ENCODE measurements around the gene CNIH2. TPM values are rescaled to one million over a fixed set of nuclear protein-coding genes. Genes with fewer than 3 reads are reported as not detected.
"Not testable (repeated sequence)": the region's sequence is repeated elsewhere in the genome, so short reads cannot be mapped to it uniquely, and the experiment has no call there.

Gene CNIH2
- total and polyA plus RNA-seq, 2 experiments from 2014 or later, result 4.3 to 9.2 TPM

GRCh38 chr11:66318600-66318970, 40.6 kb downstream of the CNIH2 start (continued):
- no peak for TF ChIP-seq REST (IDR thresholded peaks at IDR 0.05; ENCODE audit: unreplicated experiment)
- no peak for TF ChIP-seq NANOG (IDR thresholded peaks at IDR 0.05; ENCODE audit: borderline replicate concordance)
- TF ChIP-seq EZH2phosphoT487 (IDR thresholded peaks at IDR 0.05; ENCODE audit: unreplicated experiment), result no peak
- no peak for TF ChIP-seq ETS1 (IDR thresholded peaks at IDR 0.05)
- TF ChIP-seq ZNF114 (CRISPR knock-in tag; IDR thresholded peaks at IDR 0.05), result no peak
- TF ChIP-seq CREB1 (CRISPR knock-in tag; IDR thresholded peaks at IDR 0.05; ENCODE audit: low read depth), result no peak

- H3K9me2 ChIP-seq (ENCODE audit: insufficient read depth); ATAC-seq; H3K4me3 ChIP-seq; H3K27ac ChIP-seq (ENCODE audit: low read depth); H3K4me2 ChIP-seq; H3K27me3 ChIP-seq (ENCODE audit: insufficient read depth); H3K4me3 Mint-ChIP-seq; H4K20me1 ChIP-seq (replicated peaks; ENCODE audit: insufficient read depth); H3K27ac Mint-ChIP-seq; H3K36me3 ChIP-seq (ENCODE audit: insufficient read depth); H3F3A ChIP-seq (replicated peaks; ENCODE audit: low read depth); H3K79me2 ChIP-seq (replicated peaks; ENCODE audit: insufficient read depth); DNase-seq (ENCODE audit: low spot score); H2AFZ ChIP-seq: not testable (repeated sequence)
- peaks cover 26% of the 10 kb centered on the region for H3K4me1 Mint-ChIP-seq
- H3K36me3 Mint-ChIP-seq (ENCODE audit: low read depth), result peaks cover 22% of the 10 kb centered on the region
- H3K4me1 ChIP-seq (ENCODE audit: insufficient read depth), result peaks cover 20% of the 10 kb centered on the region
- peaks cover 26% of the 10 kb centered on the region for H3K27me3 Mint-ChIP-seq (ENCODE audit: insufficient read depth, low read depth, poor library complexity)
- H3K9me3 Mint-ChIP-seq, result peaks cover 21% of the 10 kb centered on the region
Measured at GRCh38 chr11:66320289-66320688, 42.3 kb downstream of the CNIH2 start.

GRCh38 chr11:66320748-66321147, 42.8 kb downstream of the CNIH2 start:
- not testable (repeated sequence) for H4K20me1 ChIP-seq (replicated peaks; ENCODE audit: insufficient read depth); H3F3A ChIP-seq (replicated peaks; ENCODE audit: low read depth); H3K27me3 ChIP-seq (ENCODE audit: insufficient read depth); H3K4me2 ChIP-seq; H3K27ac Mint-ChIP-seq; H3K4me3 ChIP-seq; H3K36me3 ChIP-seq (ENCODE audit: insufficient read depth); H3K9me2 ChIP-seq (ENCODE audit: insufficient read depth); DNase-seq (ENCODE audit: low spot score); H2AFZ ChIP-seq; H3K79me2 ChIP-seq (replicated peaks; ENCODE audit: insufficient read depth); ATAC-seq; H3K27ac ChIP-seq (ENCODE audit: low read depth); H3K4me3 Mint-ChIP-seq
- H3K36me3 Mint-ChIP-seq (ENCODE audit: low read depth), result peaks cover 20% of the 10 kb centered on the region
- peaks cover 24% of the 10 kb centered on the region for H3K4me1 Mint-ChIP-seq
- H3K9me3 Mint-ChIP-seq, result peaks cover 21% of the 10 kb centered on the region
- H3K4me1 ChIP-seq (ENCODE audit: insufficient read depth), result peaks cover 20% of the 10 kb centered on the region
- peaks cover 25% of the 10 kb centered on the region for H3K27me3 Mint-ChIP-seq (ENCODE audit: insufficient read depth, low read depth, poor library complexity)

All from GM23338 (cell line).